Ascending aorta (tissue), 2 donors: ENCODE results near the gene MTG1. TPM values are rescaled to one million over a fixed set of nuclear protein-coding genes. Genes with fewer than 3 reads are reported as not detected.
"Not testable (repeated sequence)": the region's sequence is repeated elsewhere in the genome, so short reads cannot be mapped to it uniquely, and the experiment has no call there.

Experiments used
- DNase-seq, 2 donors: peaks; one replicate each; pipeline ENCODE4 v3.0.0-alpha.2; 2019; ENCODE audit warnings: low spot score in 2 of 2
- H3K27ac ChIP-seq, 2 donors: fragments of 200-600 bp; sonication (generic); one replicate each; pipeline ENCODE4 v1.5.1; 2016 to 2017; ENCODE audit warnings: mild to moderate bottlenecking in 1 of 2
- H3K27me3 ChIP-seq: fragments of 200-600 bp; sonication (generic); one replicate; pipeline ENCODE4 v1.5.1; 2017
- H3K36me3 ChIP-seq, 2 donors: fragments of 200-600 bp; sonication (generic); one replicate each; pipeline ENCODE4 v1.5.1; 2016
- H3K4me1 ChIP-seq, 2 donors: fragments of 200-600 bp; sonication (generic); one replicate each; pipeline ENCODE4 v1.5.1; 2016 to 2017; ENCODE audit warnings: mild to moderate bottlenecking in 1 of 2
- H3K4me3 ChIP-seq, 2 donors: fragments of 200-600 bp; sonication (generic); one replicate each; pipeline ENCODE4 v1.5.1; 2016 to 2017; ENCODE audit warnings: mild to moderate bottlenecking in 1 of 2
- H3K9me3 ChIP-seq, 2 donors: fragments of 200-600 bp; sonication (generic); one replicate each; pipeline ENCODE4 v1.5.1; 2016
- intact Hi-C: fragments of 100-400 bp; cut with DNase I; formaldehyde crosslinking; loops from one replicate; pipeline ENCODE4 v1.15.1; 2023
- total RNA-seq: library from RNA; depleted of rRNA; stranded (reverse); fragments of >200 nt; gene quantifications from one replicate; pipeline ENCODE4 v1.1.0, GENCODE V29; 2016
- TF ChIP-seq, protein P1 (sequence below), 3 experiments: fragments of 200-600 bp in 2 of 3; fragments of 450-650 bp in 1 of 3; sonication (generic) in 2 of 3; IDR thresholded peaks; one replicate each; pipeline ENCODE4 v1.5.1; 2016 to 2019; ENCODE audit warnings: antibody characterized with exemption in 3 of 3, mild to moderate bottlenecking in 1 of 3, moderate library complexity in 1 of 3

MTG1 gene
- total RNA-seq, 1 donor from 2014 or later = 37.8 TPM

DNA sequence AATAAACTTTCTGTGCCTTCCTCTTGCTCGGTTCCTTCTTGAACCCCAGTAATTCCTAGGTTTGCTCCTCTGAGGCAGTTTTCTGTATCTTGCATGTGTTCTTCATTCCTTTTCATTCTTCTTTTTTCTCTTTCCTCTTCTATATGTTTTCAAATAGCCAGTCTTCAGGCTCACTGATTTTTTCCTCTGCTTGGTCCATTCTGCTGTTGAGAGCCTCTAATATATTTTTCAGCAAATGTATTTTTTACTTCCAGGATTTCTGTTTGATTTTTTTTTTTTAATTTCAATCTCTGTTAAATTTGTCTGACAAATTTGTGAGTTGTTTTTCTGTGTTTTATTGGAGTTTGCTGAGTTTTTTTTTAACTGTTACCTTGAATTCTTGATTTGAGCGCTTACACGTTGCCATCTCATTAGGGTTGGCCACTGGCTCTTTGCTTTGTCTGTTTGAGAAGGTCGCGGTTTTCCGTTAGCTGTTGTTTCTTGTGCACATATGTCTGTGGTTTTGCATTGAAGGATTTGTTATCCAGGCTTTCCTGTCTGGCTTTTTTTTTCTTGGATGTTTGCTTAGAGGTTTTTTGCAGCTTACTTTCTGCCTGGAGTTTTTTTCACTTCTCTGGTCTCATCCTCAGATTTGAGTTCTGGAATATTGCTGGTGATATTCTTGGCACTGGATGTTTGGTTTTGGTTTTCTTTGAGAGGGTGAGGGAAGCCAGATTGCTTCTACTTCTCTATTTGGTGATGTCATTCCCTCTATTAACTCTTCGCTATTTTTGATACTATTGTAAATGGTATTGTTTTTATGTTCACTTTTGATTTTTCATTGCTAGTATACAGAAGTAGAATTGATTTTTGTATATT, 17.8 kb downstream of the MTG1 start:
- DNase-seq = no peak
- Histone ChIP-seq H3K9me3 (peaks cover 15 to 31% of the 10 kb centered on the region in 2 donors), H3K4me3 (no peak overlapping the region), H3K27me3 (no peaks in the 10 kb centered on the region), H3K27ac (no peak overlapping the region), H3K4me1 (no peaks in the 10 kb centered on the region), H3K36me3 (peaks cover 28 to 81% of the 10 kb centered on the region in 2 donors)
- TF ChIP-seq, protein P1, sequence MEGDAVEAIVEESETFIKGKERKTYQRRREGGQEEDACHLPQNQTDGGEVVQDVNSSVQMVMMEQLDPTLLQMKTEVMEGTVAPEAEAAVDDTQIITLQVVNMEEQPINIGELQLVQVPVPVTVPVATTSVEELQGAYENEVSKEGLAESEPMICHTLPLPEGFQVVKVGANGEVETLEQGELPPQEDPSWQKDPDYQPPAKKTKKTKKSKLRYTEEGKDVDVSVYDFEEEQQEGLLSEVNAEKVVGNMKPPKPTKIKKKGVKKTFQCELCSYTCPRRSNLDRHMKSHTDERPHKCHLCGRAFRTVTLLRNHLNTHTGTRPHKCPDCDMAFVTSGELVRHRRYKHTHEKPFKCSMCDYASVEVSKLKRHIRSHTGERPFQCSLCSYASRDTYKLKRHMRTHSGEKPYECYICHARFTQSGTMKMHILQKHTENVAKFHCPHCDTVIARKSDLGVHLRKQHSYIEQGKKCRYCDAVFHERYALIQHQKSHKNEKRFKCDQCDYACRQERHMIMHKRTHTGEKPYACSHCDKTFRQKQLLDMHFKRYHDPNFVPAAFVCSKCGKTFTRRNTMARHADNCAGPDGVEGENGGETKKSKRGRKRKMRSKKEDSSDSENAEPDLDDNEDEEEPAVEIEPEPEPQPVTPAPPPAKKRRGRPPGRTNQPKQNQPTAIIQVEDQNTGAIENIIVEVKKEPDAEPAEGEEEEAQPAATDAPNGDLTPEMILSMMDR (IDR thresholded peaks at IDR 0.05) = no peak
- intact Hi-C loops = no loop called here

DNA sequence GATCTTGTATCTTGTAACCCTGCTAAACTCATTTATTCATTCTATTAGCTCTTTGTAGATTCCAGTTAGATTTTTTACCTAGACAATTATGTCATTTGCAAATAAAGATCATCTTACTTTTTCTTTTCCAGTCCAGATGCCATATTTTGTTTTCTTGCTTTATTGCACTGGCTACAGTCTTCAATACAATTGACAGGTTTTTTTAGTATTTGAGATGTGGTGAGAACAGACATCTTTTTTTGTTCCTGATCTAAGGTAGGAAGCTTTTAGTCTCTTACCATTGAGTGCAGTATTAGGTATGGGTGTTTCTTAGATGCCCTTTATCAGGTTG, 18.4 kb downstream of the MTG1 start:
- intact Hi-C loops = no loop called here

DNA sequence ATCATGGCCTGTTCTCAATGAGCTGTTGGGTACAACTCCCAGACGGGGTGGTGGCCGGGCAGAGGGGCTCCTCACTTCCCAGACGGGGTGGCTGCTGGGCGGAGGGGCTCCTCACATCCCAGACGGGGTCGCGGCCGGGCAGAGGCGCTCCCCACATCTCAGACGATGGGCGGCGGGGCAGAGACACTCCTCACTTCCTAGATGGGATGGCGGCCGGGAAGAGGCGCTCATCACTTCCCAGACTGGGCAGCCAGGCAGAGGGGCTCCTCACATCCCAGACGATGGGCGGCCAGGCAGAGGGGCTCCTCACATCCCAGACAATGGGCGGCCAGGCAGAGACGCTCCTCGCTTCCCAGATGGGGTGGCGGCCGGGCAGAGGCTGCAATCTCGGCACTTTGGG, 20.4 kb downstream of the MTG1 start:
- intact Hi-C loops, DNase-seq, H3K4me3 ChIP-seq, H3K4me1 ChIP-seq, H3K27me3 ChIP-seq, H3K27ac ChIP-seq: not testable (repeated sequence)
- Histone ChIP-seq H3K9me3 (peaks cover 15 to 31% of the 10 kb centered on the region in 2 donors), H3K36me3 (peaks cover 31 to 72% of the 10 kb centered on the region in 2 donors)

More for the DNA sequence above, 18.4 kb downstream of the MTG1 start:
- H3K27ac ChIP-seq = no peak overlapping the region
- H3K4me3 ChIP-seq = no peak overlapping the region
- H3K4me1 ChIP-seq = no peaks in the 10 kb centered on the region
- TF ChIP-seq, protein P1 (IDR thresholded peaks at IDR 0.05) = no peak
- peaks cover 28 to 75% of the 10 kb centered on the region in 2 donors for H3K36me3 ChIP-seq
- no peaks in the 10 kb centered on the region for H3K27me3 ChIP-seq
- peaks cover 15 to 31% of the 10 kb centered on the region in 2 donors for H3K9me3 ChIP-seq
- no peak for DNase-seq

DNA sequence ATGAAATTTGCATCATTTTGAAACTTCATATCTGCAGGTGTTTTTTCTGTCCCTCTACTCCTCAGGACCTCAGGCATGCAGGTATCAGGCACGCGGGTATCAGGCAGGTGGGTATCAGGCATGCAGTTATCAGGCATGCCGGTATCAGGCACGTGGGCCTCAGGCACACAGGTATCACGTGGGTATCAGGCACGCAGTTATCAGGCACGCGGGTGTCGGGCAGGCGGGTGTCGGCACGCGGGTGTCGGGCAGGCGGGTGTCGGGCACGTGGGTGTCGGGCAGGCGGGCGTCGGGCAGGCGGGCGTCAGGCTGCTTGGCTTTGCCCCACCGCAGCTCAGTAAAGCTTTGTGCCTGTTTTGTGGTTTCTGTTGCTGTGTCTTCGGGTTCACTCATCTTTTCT, 21.8 kb downstream of the MTG1 start:
- Histone ChIP-seq H3K36me3 (peaks cover 32 to 72% of the 10 kb centered on the region in 2 donors), H3K27ac (no peak overlapping the region), H3K27me3 (no peaks in the 10 kb centered on the region), H3K4me3 (no peak overlapping the region), H3K4me1 (no peaks in the 10 kb centered on the region), H3K9me3 (peaks cover 10 to 24% of the 10 kb centered on the region in 2 donors)
- intact Hi-C loops = no loop called here
- DNase-seq = no peak
- TF ChIP-seq, protein P1 (IDR thresholded peaks at IDR 0.05) = no peak

DNA sequence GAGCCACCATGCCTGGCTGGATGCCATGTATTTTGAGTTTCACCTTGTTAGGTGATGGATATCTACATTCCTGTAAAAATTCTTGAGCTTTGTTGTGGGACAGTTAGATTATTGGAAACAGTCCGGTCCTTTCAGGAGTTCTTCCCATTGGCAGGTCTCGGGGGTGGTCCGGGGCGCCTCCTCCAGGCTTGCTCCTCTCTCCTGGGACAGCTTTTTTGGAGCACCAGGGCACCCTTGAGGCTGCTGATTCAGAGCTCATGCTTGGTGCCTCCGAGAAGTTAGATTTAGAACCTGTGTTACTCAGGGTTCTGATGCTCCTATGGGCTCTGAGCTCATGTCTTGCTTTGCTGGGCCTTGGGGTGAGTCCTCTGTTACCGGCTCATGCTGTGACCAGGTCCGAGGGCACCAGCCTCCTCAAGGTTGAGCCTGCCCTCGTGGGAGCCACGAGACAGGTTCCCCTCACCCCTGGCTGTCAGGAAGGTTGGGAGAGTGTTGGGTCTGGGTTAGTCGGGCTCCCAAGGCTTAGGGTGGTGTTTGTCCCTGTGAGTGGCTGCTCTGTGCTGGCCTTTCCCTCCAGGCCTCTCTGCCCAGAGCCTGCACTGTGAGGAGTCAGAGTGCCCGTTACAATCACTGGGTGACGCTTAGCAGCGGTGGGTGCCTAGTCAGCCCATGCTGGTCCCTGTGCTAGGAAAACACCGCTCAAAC, 24.5 kb downstream of the MTG1 start:
- no peak overlapping the region for H3K4me3 ChIP-seq
- no peaks in the 10 kb centered on the region for H3K9me3 ChIP-seq
- peaks cover 0 to 2% of the 10 kb centered on the region in 2 donors for H3K4me1 ChIP-seq
- peaks cover 23 to 50% of the 10 kb centered on the region in 2 donors for H3K36me3 ChIP-seq
- intact Hi-C loops = no loop called here
- no peaks in the 10 kb centered on the region for H3K27me3 ChIP-seq
- TF ChIP-seq, protein P1 (IDR thresholded peaks at IDR 0.05) = no peak
- no peak overlapping the region for H3K27ac ChIP-seq
- DNase-seq = no peak
